Stimulated activated effector memory CD8-positive, alpha-beta T cell treated with anti-CD3 and anti-CD28 coated beads, Interleukin-12 subunit alpha, Interleukin-12 subunit beta, amount 100 ng/mL, for 72 hours (primary cell): ENCODE data around the gene FNIP2.
"Not testable (repeated sequence)": the region's sequence is repeated elsewhere in the genome, so short reads cannot be mapped to it uniquely, and the experiment has no call there.

Experiments used
- ATAC-seq: fragments of 150-1000 bp; cut with Tn5 transposase; 2 replicates; pipeline ENCODE4 v1.10.0; 2021
- DNase-seq, 2 donors: peaks; one replicate each; pipeline ENCODE4 v3.0.0; 2021 to 2022; ENCODE audit warnings: low spot score in 2 of 2
- H3K27ac Mint-ChIP-seq: one replicate; pipeline ENCODE4 v1.8.0; 2022; ENCODE audit warnings: mild to moderate bottlenecking, mixed read lengths
- H3K36me3 Mint-ChIP-seq: one replicate; pipeline ENCODE4 v1.8.0; 2022; ENCODE audit warnings: mild to moderate bottlenecking, mixed read lengths
- H3K4me1 Mint-ChIP-seq: one replicate; pipeline ENCODE4 v1.8.0; 2022; ENCODE audit warnings: mixed read lengths
- H3K4me3 Mint-ChIP-seq: one replicate; pipeline ENCODE4 v1.8.0; 2022; ENCODE audit warnings: mild to moderate bottlenecking, mixed read lengths
- H3K9me3 Mint-ChIP-seq: one replicate; pipeline ENCODE4 v1.8.0; 2022; ENCODE audit warnings: mixed read lengths

The FNIP2 gene

DNA sequence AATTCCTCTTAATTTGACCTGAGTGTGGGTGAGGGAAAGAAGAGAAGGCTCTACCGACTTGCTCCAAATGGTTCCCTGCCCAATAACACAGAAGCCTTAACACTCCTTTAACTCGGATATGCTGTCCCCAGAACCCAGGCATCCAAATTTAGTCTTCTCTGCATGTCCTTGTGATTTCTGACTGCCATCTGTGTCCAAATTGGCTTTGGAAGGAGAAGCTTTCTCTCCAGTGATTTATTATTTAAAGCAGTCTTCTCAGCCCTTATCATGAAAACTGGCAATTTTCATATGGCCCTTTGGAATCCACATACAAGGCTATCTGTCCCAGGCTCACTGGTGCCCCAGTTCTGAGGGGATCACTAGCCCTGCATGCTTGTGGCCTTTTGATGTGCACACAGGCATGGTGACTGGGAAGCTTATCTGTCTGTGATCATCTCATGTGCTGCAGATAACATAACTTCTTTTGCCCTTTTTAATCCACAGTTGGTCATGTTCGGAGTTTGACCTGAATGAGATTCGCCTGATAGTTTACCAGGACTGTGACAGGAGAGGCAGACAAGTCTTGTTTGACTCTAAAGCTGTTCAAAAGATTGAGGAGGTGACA is 56.7 kb downstream of the FNIP2 start:
- H3K4me1 Mint-ChIP-seq = peaks cover 44% of the 10 kb centered on the region
- peak overlapping the region; percentile 85 for H3K27ac Mint-ChIP-seq

DNA sequence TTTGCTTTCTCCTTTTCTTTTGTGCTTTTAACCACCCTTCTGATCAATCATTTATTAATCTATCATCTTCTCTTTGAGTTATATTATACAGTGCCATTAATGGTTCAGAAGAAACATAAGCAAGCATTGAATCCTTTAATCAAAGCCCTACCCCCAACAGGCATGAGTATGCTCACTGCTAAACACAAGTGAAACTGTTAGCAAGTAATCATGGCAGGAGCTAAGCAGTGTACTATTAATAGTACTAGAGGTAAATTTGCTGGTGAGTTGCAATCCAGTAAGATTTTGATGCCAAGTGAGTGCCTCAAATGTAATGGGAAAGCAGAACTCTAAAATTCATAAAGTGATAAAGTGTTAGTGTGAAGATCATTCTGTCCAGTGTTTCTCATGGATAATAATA is 57.2 kb downstream of the FNIP2 start:
- peak; percentile 36 for ATAC-seq

More for the DNA sequence above, 56.7 kb downstream of the FNIP2 start:
- DNase-seq = no peak
- H3K4me3 Mint-ChIP-seq = no peak overlapping the region
- ATAC-seq = no peak
- no peaks in the 10 kb centered on the region for H3K9me3 Mint-ChIP-seq
- H3K36me3 Mint-ChIP-seq = peaks cover 15% of the 10 kb centered on the region

DNA sequence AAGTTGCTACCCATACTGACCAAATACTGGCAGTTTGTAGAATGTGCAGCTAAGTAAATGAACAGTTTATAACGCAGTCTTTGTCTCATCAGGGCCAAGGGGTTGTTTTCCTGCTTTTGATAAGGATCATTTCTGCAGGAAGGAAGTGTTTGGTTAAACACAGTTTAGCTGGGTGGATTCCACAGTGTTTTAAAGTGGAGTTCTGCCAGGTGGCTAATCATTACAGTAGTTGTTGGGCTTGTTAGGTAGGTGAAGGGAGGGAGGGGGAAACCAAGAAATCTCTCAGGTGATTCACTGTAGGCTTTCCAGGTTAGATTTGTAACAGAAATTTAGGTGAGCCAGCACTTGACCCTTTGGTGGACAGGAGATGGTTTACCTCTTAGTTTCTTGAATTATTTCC is 58.1 kb downstream of the FNIP2 start:
- no peak overlapping the region for H3K4me3 Mint-ChIP-seq
- DNase-seq (no peak), ATAC-seq (no peak)
- peak overlapping the region; percentile 85 for H3K27ac Mint-ChIP-seq
- H3K9me3 Mint-ChIP-seq = no peaks in the 10 kb centered on the region
- peaks cover 26% of the 10 kb centered on the region for H3K36me3 Mint-ChIP-seq
- peaks cover 32% of the 10 kb centered on the region for H3K4me1 Mint-ChIP-seq

More for the DNA sequence above, 57.2 kb downstream of the FNIP2 start:
- H3K36me3 Mint-ChIP-seq = peaks cover 21% of the 10 kb centered on the region
- no peak overlapping the region for H3K4me3 Mint-ChIP-seq
- DNase-seq = no peak
- no peaks in the 10 kb centered on the region for H3K9me3 Mint-ChIP-seq
- peak overlapping the region; percentile 85 for H3K27ac Mint-ChIP-seq
- H3K4me1 Mint-ChIP-seq = peaks cover 38% of the 10 kb centered on the region

DNA sequence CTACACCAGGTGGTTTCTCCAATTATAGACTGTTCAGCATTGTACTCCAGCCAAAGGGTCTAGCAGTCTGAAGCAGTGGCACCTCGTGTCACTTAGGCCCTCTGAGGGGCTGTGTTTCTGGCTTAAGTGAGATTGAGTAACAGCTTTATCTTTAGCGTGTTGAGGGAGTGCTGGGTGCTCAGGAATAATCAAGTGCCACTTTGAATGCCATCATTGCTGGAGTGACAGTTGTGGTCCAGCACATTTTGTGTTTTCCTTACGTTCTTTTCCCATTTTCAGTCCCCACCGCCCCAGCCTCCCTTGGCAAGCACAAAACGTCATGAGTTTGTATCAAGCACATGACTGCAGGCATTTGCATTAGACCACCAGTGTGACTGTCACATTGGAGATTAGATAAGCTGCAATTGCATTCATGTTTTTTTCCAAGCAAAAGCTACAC is 58.7 kb downstream of the FNIP2 start:
- DNase-seq (no peak), ATAC-seq (no peak)
- Mint-ChIP-seq H3K9me3 (no peaks in the 10 kb centered on the region), H3K4me3 (no peak overlapping the region), H3K27ac (no peak overlapping the region), H3K4me1 (peaks cover 32% of the 10 kb centered on the region), H3K36me3 (peaks cover 33% of the 10 kb centered on the region)

DNA sequence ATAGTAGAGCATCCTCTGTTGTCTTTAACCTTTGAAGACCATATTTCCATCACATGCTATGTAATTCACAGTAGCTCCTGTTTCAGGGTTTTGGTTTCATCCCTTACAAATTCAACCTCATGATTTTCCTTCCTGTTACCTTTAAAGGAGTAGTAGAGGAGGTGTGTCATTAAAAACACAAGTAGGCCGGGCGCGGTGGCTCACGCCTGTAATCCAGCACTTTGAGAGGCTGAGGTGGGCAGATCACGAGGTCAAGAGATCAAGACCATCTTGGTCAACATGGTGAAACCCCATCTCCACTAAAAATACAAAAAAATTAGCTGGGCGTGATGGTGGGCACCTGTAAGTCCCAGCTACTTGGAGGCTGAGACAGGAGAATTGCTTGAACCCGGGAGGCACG is 59.3 kb downstream of the FNIP2 start:
- not testable (repeated sequence) for H3K27ac Mint-ChIP-seq, DNase-seq, ATAC-seq, H3K9me3 Mint-ChIP-seq, H3K4me3 Mint-ChIP-seq
- H3K36me3 Mint-ChIP-seq = peaks cover 37% of the 10 kb centered on the region
- H3K4me1 Mint-ChIP-seq = peaks cover 32% of the 10 kb centered on the region

DNA sequence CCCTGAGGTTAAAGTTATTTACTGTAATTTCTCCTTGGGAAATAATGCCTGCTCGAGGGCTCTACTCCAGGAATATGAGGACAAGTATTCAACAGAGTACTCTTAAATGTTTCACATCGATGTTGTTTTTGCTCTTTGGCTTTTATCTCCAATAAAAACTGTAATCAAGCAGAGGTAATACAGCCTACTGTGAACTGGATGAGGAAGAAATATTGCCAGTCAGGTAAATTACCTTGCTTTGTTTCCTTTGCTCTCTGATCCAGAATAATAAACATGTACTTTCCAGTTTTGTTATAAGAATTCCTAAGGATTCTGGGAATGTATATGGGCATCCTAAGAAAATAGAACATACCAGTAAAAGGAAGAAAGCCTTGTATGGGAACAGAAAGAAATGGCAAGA is 60.4 kb downstream of the FNIP2 start:
- H3K27ac Mint-ChIP-seq = no peak overlapping the region
- H3K4me3 Mint-ChIP-seq = no peak overlapping the region
- no peak for DNase-seq
- H3K36me3 Mint-ChIP-seq = peaks cover 45% of the 10 kb centered on the region
- no peaks in the 10 kb centered on the region for H3K9me3 Mint-ChIP-seq
- ATAC-seq = no peak
- H3K4me1 Mint-ChIP-seq = peaks cover 30% of the 10 kb centered on the region

DNA sequence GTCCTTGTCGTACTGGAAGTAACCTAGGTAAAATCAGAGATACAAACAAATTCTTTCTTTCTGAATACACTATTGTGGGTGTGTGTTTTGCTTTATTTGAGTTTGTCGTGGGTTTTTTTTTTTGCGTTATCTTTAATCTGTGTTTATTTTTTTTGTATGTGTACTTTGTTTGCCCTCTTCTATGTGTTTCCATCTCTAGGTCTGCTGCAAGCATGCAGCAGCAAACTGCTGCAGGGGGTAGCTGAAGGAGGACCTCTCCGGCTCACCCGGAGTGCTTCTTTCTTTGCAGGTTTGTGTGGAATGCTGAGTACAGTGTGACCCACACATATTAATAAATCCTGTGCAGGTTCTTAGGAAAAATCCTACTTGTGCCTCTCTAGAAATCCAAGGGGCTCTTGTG is 64.8 kb downstream of the FNIP2 start:
- DNase-seq = no peak
- Mint-ChIP-seq H3K27ac (no peak overlapping the region), H3K4me3 (no peak overlapping the region), H3K9me3 (no peaks in the 10 kb centered on the region), H3K36me3 (peaks cover 71% of the 10 kb centered on the region), H3K4me1 (peaks cover 12% of the 10 kb centered on the region)
- no peak for ATAC-seq

DNA sequence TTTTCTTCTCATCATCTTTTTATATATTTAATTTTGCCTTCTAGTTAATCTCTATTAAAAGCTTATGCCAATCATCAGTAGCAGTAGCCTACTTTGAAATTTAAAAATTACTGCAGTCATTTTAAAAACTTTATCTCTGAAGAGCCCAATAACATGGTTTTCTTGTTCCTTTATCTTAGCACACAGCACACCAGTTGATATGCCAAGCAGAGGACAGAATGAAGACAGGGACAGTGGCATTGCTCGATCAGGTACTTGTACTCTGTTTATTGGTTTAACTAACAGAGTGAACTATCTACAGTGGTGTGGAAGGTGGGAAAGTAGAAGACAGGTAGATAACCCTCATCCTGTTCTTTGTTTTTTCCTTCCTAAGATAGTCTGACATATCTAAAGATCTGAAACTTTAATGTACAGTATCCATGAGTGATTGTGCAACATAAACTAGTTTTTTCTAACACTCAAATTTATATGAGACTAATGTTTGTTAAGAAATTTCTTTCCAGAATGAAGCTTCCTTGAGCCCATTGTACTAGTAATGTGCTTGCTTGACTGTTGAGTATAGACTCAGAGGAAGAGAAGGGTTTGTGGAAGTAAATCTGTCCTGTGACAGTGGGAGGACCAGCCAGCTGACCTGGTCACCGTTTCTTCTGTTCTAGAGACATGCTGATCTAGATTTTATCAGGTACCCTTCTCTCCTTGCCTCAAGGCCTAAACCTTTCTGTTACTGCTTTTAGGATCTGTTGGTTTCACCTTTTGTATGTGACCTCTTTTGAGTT is 66.6 kb downstream of the FNIP2 start:
- peaks cover 12% of the 10 kb centered on the region for H3K4me1 Mint-ChIP-seq
- peaks cover 67% of the 10 kb centered on the region for H3K36me3 Mint-ChIP-seq
- no peak for DNase-seq
- no peak overlapping the region for H3K4me3 Mint-ChIP-seq
- no peak for ATAC-seq
- no peak overlapping the region for H3K27ac Mint-ChIP-seq
- H3K9me3 Mint-ChIP-seq = no peaks in the 10 kb centered on the region

DNA sequence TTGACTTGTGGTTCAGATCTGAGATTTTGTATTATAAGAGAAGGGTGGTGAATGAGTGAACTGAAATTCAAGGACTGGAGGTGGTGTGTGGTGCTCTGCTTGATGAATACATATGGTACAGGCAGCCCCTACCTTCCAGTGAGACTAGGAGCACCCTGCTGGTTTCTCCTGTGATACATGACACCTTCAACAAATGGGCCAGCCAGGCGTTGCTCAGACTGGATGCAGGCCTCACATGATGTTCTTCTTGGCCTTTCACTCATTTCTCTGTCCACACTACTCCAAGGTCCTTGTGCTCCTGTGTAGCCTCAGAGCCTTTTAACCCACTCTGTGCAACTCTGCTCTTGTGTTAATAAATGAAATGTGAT is 67.2 kb downstream of the FNIP2 start:
- Mint-ChIP-seq H3K27ac (no peak overlapping the region), H3K4me3 (no peak overlapping the region), H3K9me3 (no peaks in the 10 kb centered on the region), H3K36me3 (peaks cover 61% of the 10 kb centered on the region), H3K4me1 (peaks cover 12% of the 10 kb centered on the region)
- ATAC-seq (peak; percentile 55), DNase-seq (no peak)

DNA sequence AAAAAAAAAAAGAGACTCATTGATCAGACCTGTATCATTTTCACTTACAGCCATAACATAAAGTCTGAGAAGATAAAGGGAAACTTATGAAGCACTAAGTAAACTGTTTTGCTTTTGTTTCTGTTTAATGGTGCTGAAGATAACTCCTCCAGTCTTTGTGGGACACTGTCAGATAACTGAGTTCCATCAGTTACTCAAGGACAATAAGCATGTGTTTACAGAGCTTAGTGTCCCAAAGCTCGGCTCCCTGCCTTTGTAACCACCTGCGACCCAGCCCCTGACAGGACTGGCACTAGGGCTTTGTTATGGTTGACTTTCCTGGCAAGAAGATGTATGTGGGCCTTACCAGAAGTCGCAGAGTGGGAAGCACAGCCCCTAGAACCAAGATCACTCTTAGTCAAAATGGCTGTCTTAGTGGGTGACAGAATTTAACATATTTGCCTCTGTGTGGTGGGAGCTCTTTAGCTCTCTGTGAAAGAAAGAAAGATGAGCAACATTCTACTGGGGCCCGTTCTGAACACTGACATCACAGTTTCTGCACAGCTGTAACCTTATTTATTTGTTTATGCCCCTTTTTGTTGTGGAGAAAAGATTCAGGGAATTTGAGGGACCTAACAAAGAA is 68.1 kb downstream of the FNIP2 start:
- Mint-ChIP-seq H3K27ac (peak overlapping the region; percentile 79), H3K4me3 (no peak overlapping the region), H3K36me3 (peaks cover 54% of the 10 kb centered on the region), H3K4me1 (peaks cover 12% of the 10 kb centered on the region), H3K9me3 (no peaks in the 10 kb centered on the region)
- DNase-seq = no peak
- peak; percentile 62 for ATAC-seq

DNA sequence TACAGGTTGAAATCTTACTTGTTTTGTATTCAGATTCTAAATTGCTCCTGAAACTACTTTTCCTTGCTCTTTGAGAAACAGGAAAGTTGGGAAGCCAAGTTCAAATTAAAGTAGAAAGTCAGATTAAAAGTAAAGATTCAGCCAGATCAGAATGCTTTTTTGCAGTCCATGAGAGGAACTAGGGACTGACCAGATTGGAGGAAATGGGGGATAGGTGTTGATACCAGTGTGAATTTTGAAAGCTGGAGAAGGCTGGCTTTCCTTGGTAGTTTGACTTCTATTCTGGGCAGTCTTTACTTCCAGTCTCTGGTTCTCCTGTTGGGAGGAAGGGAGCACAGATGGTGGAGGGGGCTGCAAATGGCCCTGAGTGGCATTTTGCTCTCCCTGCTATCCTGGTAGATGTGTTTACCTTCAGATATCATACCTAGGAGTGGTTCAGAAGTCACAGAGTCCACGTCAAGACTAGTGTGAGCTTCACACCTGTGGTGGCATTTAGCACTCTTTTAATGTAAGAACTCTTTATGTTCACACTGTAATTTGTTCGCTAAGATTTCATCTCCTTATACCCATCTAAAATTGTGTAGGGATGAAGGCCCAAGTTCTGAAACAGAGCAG is 68.8 kb downstream of the FNIP2 start:
- H3K36me3 Mint-ChIP-seq = peaks cover 47% of the 10 kb centered on the region
- peak overlapping the region; percentile 79 for H3K27ac Mint-ChIP-seq
- no peaks in the 10 kb centered on the region for H3K9me3 Mint-ChIP-seq
- peaks cover 12% of the 10 kb centered on the region for H3K4me1 Mint-ChIP-seq
- ATAC-seq = no peak
- DNase-seq = no peak
- no peak overlapping the region for H3K4me3 Mint-ChIP-seq

DNA sequence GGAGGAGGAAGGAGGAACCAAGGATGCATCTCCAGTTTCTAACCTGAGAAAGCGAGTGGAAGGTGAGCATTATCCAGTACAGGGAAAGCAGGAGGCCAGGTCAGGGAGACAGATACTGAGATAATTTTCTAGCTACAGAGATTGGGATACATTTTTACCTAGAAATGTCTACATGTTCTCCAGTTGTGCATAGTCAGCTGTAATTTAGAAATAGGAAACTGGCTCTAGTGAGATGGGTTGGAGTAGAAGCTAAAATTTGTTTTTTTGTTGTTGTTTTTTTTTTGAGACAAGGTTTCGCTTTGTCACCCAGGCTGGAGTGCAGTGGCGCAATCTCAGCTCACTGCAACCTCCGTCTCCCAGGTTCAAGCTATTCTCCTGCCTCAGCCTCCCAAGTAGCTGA is 71.3 kb downstream of the FNIP2 start:
- Mint-ChIP-seq H3K9me3 (no peaks in the 10 kb centered on the region), H3K27ac (no peak overlapping the region), H3K4me1 (peaks cover 12% of the 10 kb centered on the region), H3K36me3 (peaks cover 32% of the 10 kb centered on the region), H3K4me3 (no peak overlapping the region)
- ATAC-seq = no peak
- DNase-seq = no peak

DNA sequence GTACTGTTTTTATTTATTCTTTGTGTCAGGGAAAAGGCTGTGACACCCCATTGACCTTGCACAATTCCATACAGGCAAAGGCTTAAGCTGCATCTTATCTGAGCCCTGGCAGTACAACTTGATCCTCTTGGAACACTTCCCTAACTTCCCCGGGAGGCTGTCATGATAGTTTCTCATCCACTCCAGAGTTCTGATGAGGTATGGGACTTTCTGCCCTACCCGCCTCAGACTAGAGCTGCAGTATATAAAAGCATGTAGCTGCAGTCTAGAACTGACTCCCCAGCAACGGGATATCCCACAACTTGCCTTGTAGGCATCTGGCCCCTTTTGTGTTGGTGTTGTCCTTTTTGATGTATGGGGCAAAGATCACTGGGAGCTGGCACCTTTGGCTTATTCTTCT is 72.7 kb downstream of the FNIP2 start:
- Mint-ChIP-seq H3K4me3 (no peak overlapping the region), H3K27ac (no peak overlapping the region), H3K36me3 (peaks cover 24% of the 10 kb centered on the region), H3K4me1 (peaks cover 12% of the 10 kb centered on the region), H3K9me3 (no peaks in the 10 kb centered on the region)
- ATAC-seq = no peak
- no peak for DNase-seq

DNA sequence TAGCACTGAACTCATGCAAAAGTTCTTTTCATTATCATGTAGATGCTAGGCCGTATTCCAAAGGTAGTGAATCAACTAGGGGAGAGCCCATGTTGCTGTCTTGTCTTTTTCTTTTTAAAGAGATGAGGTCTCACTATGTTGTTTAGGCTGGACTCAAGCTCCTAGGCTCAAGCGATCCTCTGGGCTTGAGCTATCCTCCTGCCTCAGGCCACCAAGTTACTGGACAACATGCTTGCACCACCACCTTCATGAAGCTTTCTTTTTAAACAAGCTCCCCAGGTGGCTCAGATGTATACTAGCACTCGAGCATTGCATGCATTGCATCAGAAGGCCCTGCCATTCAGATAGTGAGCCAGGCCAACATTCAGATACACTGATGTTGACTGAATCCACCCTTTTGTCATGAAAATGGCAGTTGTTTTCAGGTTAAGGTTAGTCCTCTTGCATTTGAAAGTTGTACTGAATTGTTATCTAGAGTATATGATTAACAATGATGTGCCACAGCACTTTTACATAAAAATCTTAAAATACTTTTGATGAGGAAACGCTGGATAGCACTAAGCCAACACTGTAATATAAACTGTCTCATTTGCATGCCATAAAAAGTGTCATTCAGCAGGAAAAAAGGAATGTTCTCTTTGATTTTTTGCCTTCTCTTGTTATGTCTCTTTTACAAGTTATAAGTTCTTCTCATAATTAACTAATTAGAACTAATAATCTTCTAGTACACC is 76.7 kb downstream of the FNIP2 start:
- Mint-ChIP-seq H3K4me3 (no peak overlapping the region), H3K4me1 (peaks cover 24% of the 10 kb centered on the region), H3K9me3 (no peaks in the 10 kb centered on the region), H3K27ac (no peak overlapping the region), H3K36me3 (peaks cover 6% of the 10 kb centered on the region)
- ATAC-seq (no peak), DNase-seq (no peak)

DNA sequence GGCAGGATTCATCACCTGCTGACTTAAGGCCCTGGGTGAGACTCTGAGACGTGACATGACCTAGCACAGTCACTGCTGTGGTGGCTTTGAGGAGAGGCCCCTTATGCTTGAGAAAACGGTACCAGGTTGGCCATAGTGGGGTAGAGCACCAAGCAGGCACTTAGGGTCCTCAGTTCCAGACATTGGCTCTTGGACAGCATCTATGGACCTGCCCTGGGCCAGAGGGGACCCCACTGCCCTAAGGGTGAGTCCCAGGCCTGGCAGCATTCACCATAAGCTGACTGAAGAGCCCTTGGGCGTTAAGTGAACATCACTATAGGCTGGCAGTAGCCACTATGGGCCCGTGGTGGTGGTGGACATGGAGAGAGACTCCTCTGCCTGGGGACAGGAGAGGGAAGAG is 78.7 kb downstream of the FNIP2 start:
- Mint-ChIP-seq H3K9me3 (no peaks in the 10 kb centered on the region), H3K4me3 (no peak overlapping the region)
- ATAC-seq = no peak

More for the DNA sequence above, 78.7 kb downstream of the FNIP2 start:
- H3K27ac Mint-ChIP-seq = peak overlapping the region; percentile 60
- DNase-seq = no peak
- peaks cover 6% of the 10 kb centered on the region for H3K36me3 Mint-ChIP-seq
- H3K4me1 Mint-ChIP-seq = peaks cover 27% of the 10 kb centered on the region
